ENCODE measurements around the gene CXCR2.
"Not testable (repeated sequence)": the region's sequence is repeated elsewhere in the genome, so short reads cannot be mapped to it uniquely, and the experiment has no call there.

The CXCR2 gene

DNA sequence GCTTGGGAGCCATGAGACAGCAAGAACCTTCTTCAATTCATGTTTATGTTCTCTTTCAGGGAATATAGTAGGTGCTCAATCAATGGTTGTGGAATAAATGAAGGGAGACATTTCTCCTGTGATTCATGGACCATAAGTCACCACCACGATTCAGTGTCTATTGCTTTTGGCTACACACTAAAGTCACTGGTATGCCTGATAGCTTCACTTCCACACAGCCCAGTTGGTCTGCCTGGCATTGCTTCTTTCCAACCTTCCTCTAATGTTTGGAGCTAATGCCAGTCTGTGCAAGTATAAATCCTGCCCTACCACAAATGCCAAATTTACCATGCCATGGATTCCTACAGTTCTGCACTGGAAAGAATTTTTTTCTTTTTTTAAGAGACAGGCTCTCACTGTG is 42.2 kb downstream of the CXCR2 start:
- H3K27me3 ChIP-seq (ENCODE audit: control insufficient read depth, low read length), result peaks cover 16% of the 10 kb centered on the region
- no peaks in the 10 kb centered on the region for H3K79me2 ChIP-seq (ENCODE audit: control insufficient read depth, low read length)
- H3K4me1 ChIP-seq (ENCODE audit: control insufficient read depth, low read length), result peaks cover 18% of the 10 kb centered on the region
- no peaks in the 10 kb centered on the region for H3K36me3 ChIP-seq (ENCODE audit: control insufficient read depth, low read length)
- no peaks in the 10 kb centered on the region for H3F3A ChIP-seq (ENCODE audit: control insufficient read depth, insufficient read depth)
- H3K9me2 ChIP-seq (replicated peaks; ENCODE audit: control insufficient read depth, low read length), result no peaks in the 10 kb centered on the region
- no peak overlapping the region for H3K4me2 ChIP-seq (ENCODE audit: low read length)
- TF ChIP-seq, protein P1, sequence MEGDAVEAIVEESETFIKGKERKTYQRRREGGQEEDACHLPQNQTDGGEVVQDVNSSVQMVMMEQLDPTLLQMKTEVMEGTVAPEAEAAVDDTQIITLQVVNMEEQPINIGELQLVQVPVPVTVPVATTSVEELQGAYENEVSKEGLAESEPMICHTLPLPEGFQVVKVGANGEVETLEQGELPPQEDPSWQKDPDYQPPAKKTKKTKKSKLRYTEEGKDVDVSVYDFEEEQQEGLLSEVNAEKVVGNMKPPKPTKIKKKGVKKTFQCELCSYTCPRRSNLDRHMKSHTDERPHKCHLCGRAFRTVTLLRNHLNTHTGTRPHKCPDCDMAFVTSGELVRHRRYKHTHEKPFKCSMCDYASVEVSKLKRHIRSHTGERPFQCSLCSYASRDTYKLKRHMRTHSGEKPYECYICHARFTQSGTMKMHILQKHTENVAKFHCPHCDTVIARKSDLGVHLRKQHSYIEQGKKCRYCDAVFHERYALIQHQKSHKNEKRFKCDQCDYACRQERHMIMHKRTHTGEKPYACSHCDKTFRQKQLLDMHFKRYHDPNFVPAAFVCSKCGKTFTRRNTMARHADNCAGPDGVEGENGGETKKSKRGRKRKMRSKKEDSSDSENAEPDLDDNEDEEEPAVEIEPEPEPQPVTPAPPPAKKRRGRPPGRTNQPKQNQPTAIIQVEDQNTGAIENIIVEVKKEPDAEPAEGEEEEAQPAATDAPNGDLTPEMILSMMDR (IDR thresholded peaks at IDR 0.05; ENCODE audit: low read depth, low read length, poor library complexity, severe bottlenecking), result no peak
- no peak for TF ChIP-seq EZH2phosphoT487 (IDR thresholded peaks at IDR 0.05; ENCODE audit: borderline replicate concordance, low read length)
- H3K27ac ChIP-seq (ENCODE audit: low read depth, low read length), result no peak overlapping the region
- H3K4me3 ChIP-seq (ENCODE audit: low read length), result no peak overlapping the region
- H3K9me3 ChIP-seq (ENCODE audit: control insufficient read depth, insufficient read depth, low read length), result no peaks in the 10 kb centered on the region
- H4K20me1 ChIP-seq (ENCODE audit: control insufficient read depth, insufficient read depth, low read depth, low read length), result no peaks in the 10 kb centered on the region

DNA sequence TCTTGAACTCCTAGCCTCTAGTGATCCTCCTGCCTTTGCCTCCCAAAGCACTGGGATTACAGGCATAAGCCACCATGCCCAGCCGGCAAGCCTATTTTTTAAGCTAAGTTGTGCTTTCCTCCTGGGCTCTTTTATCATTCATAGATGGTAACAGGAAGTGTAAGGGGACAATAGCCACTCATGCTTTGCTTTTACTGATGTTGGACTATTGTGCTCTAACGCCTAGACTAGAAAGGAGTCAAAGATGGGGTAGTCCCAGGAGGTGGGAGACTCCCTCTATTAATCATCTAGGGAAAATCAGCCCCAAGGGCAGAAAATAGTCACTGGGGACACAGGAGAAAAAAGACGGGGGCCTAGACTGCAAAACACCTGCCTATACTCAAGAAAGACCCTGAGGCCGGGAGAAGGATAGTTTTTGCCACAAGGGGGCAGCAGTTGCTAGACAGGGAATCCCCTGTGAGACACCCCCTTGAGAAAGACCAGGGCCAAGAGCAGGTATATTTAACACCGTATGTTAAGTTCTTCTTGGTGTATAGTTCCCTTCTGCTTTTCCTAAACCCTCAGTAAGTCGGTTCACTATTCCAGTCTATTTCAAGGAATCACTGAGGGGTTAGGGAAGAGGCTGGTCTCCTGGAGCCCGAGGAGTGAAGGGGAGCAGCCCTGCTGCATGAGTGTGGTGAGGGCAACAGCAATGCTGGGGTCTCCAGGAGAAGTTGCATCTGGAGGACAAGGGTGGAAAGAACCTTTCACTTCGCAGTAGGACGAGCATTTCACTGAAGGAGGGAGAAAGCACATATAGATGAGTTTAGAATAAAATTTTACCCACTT is 43.0 kb downstream of the CXCR2 start:
- no peak overlapping the region for H3K4me3 ChIP-seq (ENCODE audit: low read length)
- no peaks in the 10 kb centered on the region for H3K9me3 ChIP-seq (ENCODE audit: control insufficient read depth, insufficient read depth, low read length)
- no peaks in the 10 kb centered on the region for H3F3A ChIP-seq (ENCODE audit: control insufficient read depth, insufficient read depth)
- H3K9me2 ChIP-seq (replicated peaks; ENCODE audit: control insufficient read depth, low read length), result no peaks in the 10 kb centered on the region
- H3K27ac ChIP-seq (ENCODE audit: low read depth, low read length), result no peak overlapping the region
- H3K4me2 ChIP-seq (ENCODE audit: low read length), result no peak overlapping the region
- peaks cover 18% of the 10 kb centered on the region for H3K4me1 ChIP-seq (ENCODE audit: control insufficient read depth, low read length)
- H4K20me1 ChIP-seq (ENCODE audit: control insufficient read depth, insufficient read depth, low read depth, low read length), result no peaks in the 10 kb centered on the region
- no peaks in the 10 kb centered on the region for H3K36me3 ChIP-seq (ENCODE audit: control insufficient read depth, low read length)
- no peaks in the 10 kb centered on the region for H3K79me2 ChIP-seq (ENCODE audit: control insufficient read depth, low read length)
- no peak for TF ChIP-seq EZH2phosphoT487 (IDR thresholded peaks at IDR 0.05; ENCODE audit: borderline replicate concordance, low read length)
- TF ChIP-seq, protein P1 (IDR thresholded peaks at IDR 0.05; ENCODE audit: low read depth, low read length, poor library complexity, severe bottlenecking), result peak; percentile 92
- peaks cover 16% of the 10 kb centered on the region for H3K27me3 ChIP-seq (ENCODE audit: control insufficient read depth, low read length)

DNA sequence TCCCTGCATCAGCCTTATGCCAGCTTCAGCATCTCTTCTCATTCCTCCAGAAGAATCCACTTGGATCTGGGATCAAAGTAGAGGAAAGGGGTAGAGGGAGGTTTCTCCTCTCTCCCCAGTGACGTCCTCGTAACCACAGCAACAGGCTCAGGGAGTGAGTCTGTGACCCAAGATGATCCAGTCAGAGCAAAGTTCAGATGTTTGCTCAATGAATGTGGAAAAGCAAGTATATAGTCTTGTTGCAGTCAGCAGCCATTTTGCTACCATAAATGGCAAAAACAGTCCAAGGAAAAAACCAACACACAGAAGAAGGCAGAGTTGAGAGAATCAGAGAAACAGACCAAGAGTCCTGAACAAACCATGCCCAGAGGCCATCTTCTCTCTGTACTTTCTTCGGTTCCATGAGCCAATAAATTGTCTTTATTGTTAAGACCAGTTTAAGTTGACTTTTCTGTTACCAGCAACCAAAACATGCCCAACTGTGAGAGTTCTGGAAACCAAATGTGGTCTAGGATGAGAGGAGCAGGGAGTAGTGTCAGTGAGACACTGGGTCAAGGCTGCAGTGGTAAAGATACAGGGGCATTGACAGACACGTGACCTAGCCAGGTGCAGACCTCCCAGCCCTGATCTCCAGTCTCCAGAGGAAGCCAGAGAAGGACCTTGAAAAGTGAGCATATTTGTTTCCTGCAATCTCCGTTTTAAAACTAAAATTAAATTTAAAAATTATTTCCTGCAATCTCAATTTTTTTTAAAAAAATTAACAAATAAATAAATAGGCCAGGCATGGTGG is 44.1 kb downstream of the CXCR2 start:
- H3K36me3 ChIP-seq (ENCODE audit: control insufficient read depth, low read length), result no peaks in the 10 kb centered on the region
- no peaks in the 10 kb centered on the region for H4K20me1 ChIP-seq (ENCODE audit: control insufficient read depth, insufficient read depth, low read depth, low read length)
- no peak overlapping the region for H3K27ac ChIP-seq (ENCODE audit: low read depth, low read length)
- no peaks in the 10 kb centered on the region for H3F3A ChIP-seq (ENCODE audit: control insufficient read depth, insufficient read depth)
- H3K4me1 ChIP-seq (ENCODE audit: control insufficient read depth, low read length), result peaks cover 18% of the 10 kb centered on the region
- no peak for TF ChIP-seq EZH2phosphoT487 (IDR thresholded peaks at IDR 0.05; ENCODE audit: borderline replicate concordance, low read length)
- TF ChIP-seq, protein P1 (IDR thresholded peaks at IDR 0.05; ENCODE audit: low read depth, low read length, poor library complexity, severe bottlenecking), result no peak
- H3K4me3 ChIP-seq (ENCODE audit: low read length), result no peak overlapping the region
- H3K27me3 ChIP-seq (ENCODE audit: control insufficient read depth, low read length), result peaks cover 15% of the 10 kb centered on the region
- H3K9me2 ChIP-seq (replicated peaks; ENCODE audit: control insufficient read depth, low read length), result no peaks in the 10 kb centered on the region
- H3K9me3 ChIP-seq (ENCODE audit: control insufficient read depth, insufficient read depth, low read length), result no peaks in the 10 kb centered on the region
- H3K4me2 ChIP-seq (ENCODE audit: low read length), result no peak overlapping the region
- H3K79me2 ChIP-seq (ENCODE audit: control insufficient read depth, low read length), result no peaks in the 10 kb centered on the region

DNA sequence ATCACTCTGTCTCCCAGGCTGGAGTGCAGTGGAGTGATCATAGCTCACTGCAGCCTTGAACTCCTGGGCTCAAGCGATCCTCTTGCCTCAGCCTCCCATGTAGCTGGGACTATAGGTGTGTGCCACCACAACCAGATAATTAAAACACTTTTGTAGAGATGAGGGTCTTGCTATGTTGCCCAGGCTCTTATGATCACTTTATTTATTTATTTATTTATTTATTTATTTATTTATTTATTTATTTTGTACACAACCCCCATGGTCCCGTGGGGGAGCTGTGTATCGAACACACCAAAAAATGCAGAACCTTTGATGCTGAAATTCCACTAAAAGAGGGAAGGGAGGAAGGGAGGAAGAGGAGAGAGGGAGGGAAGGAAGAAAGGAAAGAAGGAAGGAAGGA is 45.9 kb downstream of the CXCR2 start:
- not testable (repeated sequence) for H3F3A ChIP-seq (ENCODE audit: control insufficient read depth, insufficient read depth); H4K20me1 ChIP-seq (ENCODE audit: control insufficient read depth, insufficient read depth, low read depth, low read length); H3K27me3 ChIP-seq (ENCODE audit: control insufficient read depth, low read length); H3K4me3 ChIP-seq (ENCODE audit: low read length); H3K4me2 ChIP-seq (ENCODE audit: low read length); H3K9me3 ChIP-seq (ENCODE audit: control insufficient read depth, insufficient read depth, low read length); H3K79me2 ChIP-seq (ENCODE audit: control insufficient read depth, low read length); H3K9me2 ChIP-seq (replicated peaks; ENCODE audit: control insufficient read depth, low read length); H3K36me3 ChIP-seq (ENCODE audit: control insufficient read depth, low read length); H3K27ac ChIP-seq (ENCODE audit: low read depth, low read length)
- peaks cover 15% of the 10 kb centered on the region for H3K4me1 ChIP-seq (ENCODE audit: control insufficient read depth, low read length)
